H9 (cell line): ENCODE data around the gene ROBO2. TPM values are rescaled to one million over a fixed set of nuclear protein-coding genes. Genes with fewer than 3 reads are reported as not detected.

ENCODE experiments used
- DNase-seq: peaks from one replicate; pipeline ENCODE4 v3.0.0-alpha.2; 2017
- H2AFZ ChIP-seq: one replicate; pipeline ENCODE4 v1.6.1; 2013; ENCODE audit warnings: mild to moderate bottlenecking, low read length, control low read depth, moderate library complexity
- H2AK5ac ChIP-seq: 2 replicates; pipeline ENCODE4 v1.6.1; 2013; ENCODE audit warnings: low read length, control low read depth, mixed read lengths; ENCODE audit not compliant: insufficient read length
- H2BK120ac ChIP-seq: one replicate; pipeline ENCODE4 v1.6.1; 2013; ENCODE audit warnings: low read depth, mild to moderate bottlenecking, low read length, control low read depth, inconsistent platforms; ENCODE audit not compliant: poor library complexity, severe bottlenecking
- H2BK12ac ChIP-seq: 2 replicates; pipeline ENCODE4 v1.6.1; 2013; ENCODE audit warnings: low read length, control low read depth, mixed read lengths, low read depth; ENCODE audit not compliant: insufficient read length
- H2BK15ac ChIP-seq: 2 replicates; pipeline ENCODE4 v1.6.1; 2013; ENCODE audit warnings: low read depth, low read length, control low read depth
- H2BK20ac ChIP-seq: one replicate; pipeline ENCODE4 v1.6.1; 2013; ENCODE audit warnings: low read depth, mild to moderate bottlenecking, low read length, control low read depth, inconsistent platforms; ENCODE audit not compliant: poor library complexity, severe bottlenecking
- H2BK5ac ChIP-seq: 2 replicates; pipeline ENCODE4 v1.6.1; 2013; ENCODE audit warnings: low read length, control low read depth, mixed read lengths; ENCODE audit not compliant: insufficient read length
- H3K14ac ChIP-seq: 2 replicates; pipeline ENCODE4 v1.6.1; 2013; ENCODE audit warnings: low read length, control low read depth; ENCODE audit not compliant: insufficient read depth
- H3K18ac ChIP-seq: 2 replicates; pipeline ENCODE4 v1.6.1; 2013; ENCODE audit warnings: low read depth, mild to moderate bottlenecking, mixed read lengths, low read length, control low read depth; ENCODE audit not compliant: insufficient read length
- H3K23ac ChIP-seq: 2 replicates; pipeline ENCODE4 v1.6.1; 2013; ENCODE audit warnings: low read length, control low read depth, mixed read lengths, low read depth; ENCODE audit not compliant: insufficient read length
- H3K23me2 ChIP-seq: 2 replicates; pipeline ENCODE4 v1.6.1; 2013; ENCODE audit warnings: low read depth, mild to moderate bottlenecking, mixed read lengths, low read length, control low read depth; ENCODE audit not compliant: insufficient read length, poor library complexity, severe bottlenecking
- H3K27ac ChIP-seq: 2 replicates; pipeline ENCODE4 v1.5.1; 2013; ENCODE audit warnings: low read length, control low read depth, mixed read lengths, low read depth; ENCODE audit not compliant: insufficient read length
- H3K27me3 ChIP-seq: 2 replicates; pipeline ENCODE4 v1.6.1; 2013; ENCODE audit warnings: low read length, control low read depth, inconsistent platforms; ENCODE audit not compliant: insufficient read depth
- H3K4ac ChIP-seq: 2 replicates; pipeline ENCODE4 v1.6.1; 2013; ENCODE audit warnings: low read depth, mild to moderate bottlenecking, control low read depth, inconsistent platforms, low read length, moderate library complexity
- H3K4me1 ChIP-seq: 2 replicates; pipeline ENCODE4 v1.6.1; 2013; ENCODE audit warnings: low read length, control low read depth, inconsistent platforms; ENCODE audit not compliant: insufficient read depth
- H3K4me2 ChIP-seq: 2 replicates; pipeline ENCODE4 v1.6.1; 2013; ENCODE audit warnings: low read length, control low read depth, mixed read lengths; ENCODE audit not compliant: insufficient read length, insufficient read depth
- H3K56ac ChIP-seq: 2 replicates; pipeline ENCODE4 v1.6.1; 2013; ENCODE audit warnings: low read depth, mild to moderate bottlenecking, mixed read lengths, low read length, control low read depth; ENCODE audit not compliant: insufficient read length
- H3K79me1 ChIP-seq: 2 replicates; pipeline ENCODE4 v1.6.1; 2013; ENCODE audit warnings: low read depth, mild to moderate bottlenecking, moderate library complexity, low read length, control low read depth, inconsistent platforms; ENCODE audit not compliant: insufficient read depth, poor library complexity, severe bottlenecking
- H3K79me2 ChIP-seq: 2 replicates; pipeline ENCODE4 v1.6.1; 2013; ENCODE audit warnings: low read length, control low read depth, inconsistent platforms; ENCODE audit not compliant: insufficient read depth
- H3K9ac ChIP-seq: 2 replicates; pipeline ENCODE4 v1.6.1; 2013; ENCODE audit warnings: low read length, control low read depth, mixed read lengths; ENCODE audit not compliant: insufficient read length; ENCODE audit errors: extremely low read depth
- H3K9me3 ChIP-seq: one replicate; pipeline ENCODE4 v1.6.1; 2013; ENCODE audit warnings: low read depth, low read length, inconsistent platforms; ENCODE audit not compliant: control insufficient read depth
- H3T11ph ChIP-seq: one replicate; pipeline ENCODE4 v1.6.1; 2013; ENCODE audit warnings: mild to moderate bottlenecking, low read length, control low read depth, inconsistent platforms
- H4K20me1 ChIP-seq: one replicate; pipeline ENCODE4 v1.6.1; 2013; ENCODE audit not compliant: control insufficient read depth, insufficient read length, insufficient read depth
- H4K5ac ChIP-seq: 2 replicates; pipeline ENCODE4 v1.6.1; 2013; ENCODE audit warnings: low read depth, mild to moderate bottlenecking, mixed read lengths, low read length, control low read depth; ENCODE audit not compliant: insufficient read length
- H4K8ac ChIP-seq: replicated peaks from 2 replicates; pipeline ENCODE4 v1.6.1; 2013; ENCODE audit warnings: low read length, control low read depth, mixed read lengths, low read depth; ENCODE audit not compliant: insufficient read length
- H4K91ac ChIP-seq: 2 replicates; pipeline ENCODE4 v1.6.1; 2013; ENCODE audit warnings: low read depth, mild to moderate bottlenecking, moderate library complexity, mixed read lengths, low read length, control low read depth; ENCODE audit not compliant: insufficient read length
- H3K27ac Mint-ChIP-seq, 3 experiments: 2 replicates in 2 of 3; 3 replicates in 1 of 3; pipeline ENCODE4 v1.8.0; 2020 to 2021; ENCODE audit warnings: mixed read lengths in 3 of 3, mild to moderate bottlenecking in 1 of 3, moderate library complexity in 1 of 3
- H3K27me3 Mint-ChIP-seq: 2 replicates; pipeline ENCODE4 v1.8.0; 2021; ENCODE audit warnings: low read depth, mild to moderate bottlenecking, moderate library complexity, mixed read lengths
- H3K36me3 Mint-ChIP-seq, 3 experiments: 2 replicates in 2 of 3; 3 replicates in 1 of 3; pipeline ENCODE4 v1.8.0; 2020 to 2021; ENCODE audit warnings: low read depth in 3 of 3, mixed read lengths in 3 of 3; ENCODE audit not compliant: insufficient read depth in 1 of 3
- H3K4me1 Mint-ChIP-seq, 2 experiments: 2 replicates each; pipeline ENCODE4 v1.8.0; 2020; ENCODE audit warnings: mixed read lengths in 2 of 2
- H3K4me3 Mint-ChIP-seq, 2 experiments: 2 replicates in 1 of 2; 3 replicates in 1 of 2; pipeline ENCODE4 v1.8.0; 2020 to 2021; ENCODE audit warnings: mild to moderate bottlenecking in 2 of 2, mixed read lengths in 2 of 2, moderate library complexity in 1 of 2
- H3K9me3 Mint-ChIP-seq, 2 experiments: 2 replicates in 1 of 2; 3 replicates in 1 of 2; pipeline ENCODE4 v1.8.0; 2020; ENCODE audit warnings: mild to moderate bottlenecking in 2 of 2, mixed read lengths in 2 of 2, moderate library complexity in 1 of 2
- WGBS: extraction: QIAGEN DNeasy Blood & Tissue Kit; methylation state at CpG from one replicate; pipeline ENCODE4 v1.1.7; 2013; ENCODE audit warnings: missing lambda C conversion rate, low lambda C conversion rate, mixed read lengths; ENCODE audit not compliant: insufficient read length; ENCODE audit errors: extremely low coverage; 5-methylcytosine and 5-hydroxymethylcytosine counted together
- total RNA-seq: library from RNA; stranded (reverse); gene quantifications from 2 replicates; pipeline ENCODE4 v1.2.1, GENCODE V29; 2021
- TF ChIP-seq, protein P1 (sequence below): fragments of 200-600 bp; sonication (generic); conservative IDR thresholded peaks from 3 replicates; pipeline ENCODE4 v1.8.0; 2021; ENCODE audit warnings: antibody characterized with exemption, mild to moderate bottlenecking

The ROBO2 gene
- total RNA-seq, 1 experiment from 2014 or later, result 2.3 TPM

DNA sequence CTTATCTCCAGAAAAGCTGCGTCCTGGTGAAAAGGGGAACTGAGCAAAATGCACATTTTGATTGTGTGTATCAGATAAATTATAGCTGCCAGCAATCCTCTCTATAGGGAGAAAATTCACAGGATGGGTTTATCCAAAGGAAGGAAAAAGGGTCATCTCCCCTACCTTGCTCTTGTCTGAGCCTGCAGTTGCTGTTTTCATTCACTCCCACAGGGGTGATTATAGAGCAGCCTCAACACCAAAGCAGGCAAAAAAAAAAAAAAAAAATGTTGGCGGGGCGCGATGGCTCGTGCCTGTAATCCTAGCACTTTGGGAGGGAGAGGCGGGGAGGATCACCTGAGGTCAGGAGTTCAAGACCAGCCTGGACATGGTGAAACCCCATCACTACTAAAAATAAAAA is 333.7 kb downstream of the ROBO2 start:
- Histone ChIP-seq H2AK5ac (no peak overlapping the region), H2BK5ac (no peak overlapping the region), H3K27ac (no peak overlapping the region), H4K91ac (no peak overlapping the region), H3K23me2 (no peaks in the 10 kb centered on the region), H2BK120ac (no peak overlapping the region), H3K4ac (no peak overlapping the region), H4K8ac (no peak overlapping the region), H4K5ac (no peak overlapping the region), H3K79me1 (no peaks in the 10 kb centered on the region), H3K9ac (no peak overlapping the region), H3K4me1 (no peaks in the 10 kb centered on the region), H3K56ac (no peak overlapping the region), H3K23ac (no peak overlapping the region), H3K14ac (no peak overlapping the region), H3K79me2 (no peaks in the 10 kb centered on the region), H3K18ac (no peak overlapping the region), H2BK15ac (no peak overlapping the region), H3K9me3 (no peaks in the 10 kb centered on the region), H4K20me1 (no peaks in the 10 kb centered on the region), H3K4me2 (no peak overlapping the region), H2BK20ac (no peak overlapping the region), H2AFZ (no peak overlapping the region), H3T11ph (no peak overlapping the region), H2BK12ac (no peak overlapping the region), H3K27me3 (no peaks in the 10 kb centered on the region)
- DNase-seq, result peak; percentile 36
- no CpG with 5 or more reads among the region's 6 CpGs for WGBS
- H3K27ac Mint-ChIP-seq, result no peak overlapping the region
- H3K27me3 Mint-ChIP-seq, result no peaks in the 10 kb centered on the region
- H3K36me3 Mint-ChIP-seq, result no peaks in the 10 kb centered on the region
- no peaks in the 10 kb centered on the region for H3K4me1 Mint-ChIP-seq
- no peak overlapping the region for H3K4me3 Mint-ChIP-seq
- TF ChIP-seq, protein P1, sequence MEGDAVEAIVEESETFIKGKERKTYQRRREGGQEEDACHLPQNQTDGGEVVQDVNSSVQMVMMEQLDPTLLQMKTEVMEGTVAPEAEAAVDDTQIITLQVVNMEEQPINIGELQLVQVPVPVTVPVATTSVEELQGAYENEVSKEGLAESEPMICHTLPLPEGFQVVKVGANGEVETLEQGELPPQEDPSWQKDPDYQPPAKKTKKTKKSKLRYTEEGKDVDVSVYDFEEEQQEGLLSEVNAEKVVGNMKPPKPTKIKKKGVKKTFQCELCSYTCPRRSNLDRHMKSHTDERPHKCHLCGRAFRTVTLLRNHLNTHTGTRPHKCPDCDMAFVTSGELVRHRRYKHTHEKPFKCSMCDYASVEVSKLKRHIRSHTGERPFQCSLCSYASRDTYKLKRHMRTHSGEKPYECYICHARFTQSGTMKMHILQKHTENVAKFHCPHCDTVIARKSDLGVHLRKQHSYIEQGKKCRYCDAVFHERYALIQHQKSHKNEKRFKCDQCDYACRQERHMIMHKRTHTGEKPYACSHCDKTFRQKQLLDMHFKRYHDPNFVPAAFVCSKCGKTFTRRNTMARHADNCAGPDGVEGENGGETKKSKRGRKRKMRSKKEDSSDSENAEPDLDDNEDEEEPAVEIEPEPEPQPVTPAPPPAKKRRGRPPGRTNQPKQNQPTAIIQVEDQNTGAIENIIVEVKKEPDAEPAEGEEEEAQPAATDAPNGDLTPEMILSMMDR, result no peak
- no peaks in the 10 kb centered on the region for H3K9me3 Mint-ChIP-seq
